AML-193 (cell line): ENCODE data around the gene GPR162.
"Not testable (repeated sequence)": the region's sequence is repeated elsewhere in the genome, so short reads cannot be mapped to it uniquely, and the experiment has no call there.

Source experiments
- DNase-seq, 2 experiments: peaks; one replicate each; lab custom pipeline; 2025; lab: John Stamatoyannopoulos, UW

GPR162 gene

GRCh38 chr12:6873094-6874014 lies 51.7 kb downstream of the GPR162 start, which contains the start of gene SPSB2:
Gene SPSB2, minus strand, starts transcription at chr12:6873303. Its CDS starts 402 bp downstream, at chr12:6872901.
- DNase-seq, result peak; percentile 87 to 90

- DNase-seq, result not testable (repeated sequence)
Measured at GRCh38 chr12:6874015-6874368, 52.4 kb downstream of the GPR162 start.
